ENCODE measurements around the gene SHROOM2.

Gene SHROOM2

DNA sequence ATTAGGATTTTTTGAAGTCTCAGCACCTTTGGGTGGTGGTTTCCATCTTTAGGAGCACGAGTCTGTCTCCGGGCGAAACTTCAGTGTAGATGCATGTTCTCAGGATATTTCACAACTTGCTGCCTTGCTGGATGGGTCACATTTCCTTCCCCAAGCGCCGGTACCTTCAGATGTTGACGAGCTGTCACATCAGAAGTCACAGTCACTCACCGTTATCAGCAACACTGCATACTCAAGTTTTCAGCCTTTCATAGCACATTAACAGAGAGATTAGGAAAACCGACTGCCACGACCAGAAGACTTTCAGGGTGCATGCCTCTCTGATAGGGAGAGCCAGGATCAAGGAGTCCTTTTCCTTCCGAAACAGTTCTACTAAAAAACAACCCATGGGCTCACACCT is 77.8 kb downstream of the SHROOM2 start:
- no peak for DNase-seq (ENCODE audit: low spot score)

DNA sequence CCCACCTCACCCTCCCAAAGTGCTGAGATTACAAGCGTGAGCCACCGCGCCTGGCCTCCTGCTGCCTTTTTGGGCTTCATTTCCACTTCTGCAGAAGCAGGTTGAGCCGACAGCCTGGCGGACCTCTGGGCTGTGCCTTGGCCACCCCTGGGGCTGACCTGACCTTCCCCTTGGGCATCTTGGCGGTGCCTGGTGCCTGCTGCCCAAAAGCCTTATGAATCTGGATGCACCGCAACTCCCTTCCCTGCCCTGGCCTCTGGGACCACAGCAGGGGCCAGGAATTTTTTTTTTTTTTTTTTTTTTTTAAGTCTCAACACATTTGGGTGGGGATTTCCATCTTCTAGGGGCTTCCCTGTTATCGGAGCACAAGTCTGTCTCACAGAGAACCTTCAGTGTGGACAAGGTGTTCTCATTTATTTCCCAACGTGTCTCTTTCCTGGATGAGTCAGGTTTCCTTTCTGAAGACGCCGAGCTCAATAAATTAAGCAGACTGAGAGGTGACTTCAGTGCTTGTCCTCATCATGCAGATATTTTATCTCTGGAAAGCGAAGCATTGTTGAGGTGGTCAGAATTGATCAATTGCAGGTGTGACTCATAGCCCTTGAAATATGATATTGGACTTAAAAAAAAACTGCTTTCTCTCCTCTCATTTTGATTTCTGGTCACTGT is 79.7 kb downstream of the SHROOM2 start:
- no peak for DNase-seq (ENCODE audit: low spot score)

DNA sequence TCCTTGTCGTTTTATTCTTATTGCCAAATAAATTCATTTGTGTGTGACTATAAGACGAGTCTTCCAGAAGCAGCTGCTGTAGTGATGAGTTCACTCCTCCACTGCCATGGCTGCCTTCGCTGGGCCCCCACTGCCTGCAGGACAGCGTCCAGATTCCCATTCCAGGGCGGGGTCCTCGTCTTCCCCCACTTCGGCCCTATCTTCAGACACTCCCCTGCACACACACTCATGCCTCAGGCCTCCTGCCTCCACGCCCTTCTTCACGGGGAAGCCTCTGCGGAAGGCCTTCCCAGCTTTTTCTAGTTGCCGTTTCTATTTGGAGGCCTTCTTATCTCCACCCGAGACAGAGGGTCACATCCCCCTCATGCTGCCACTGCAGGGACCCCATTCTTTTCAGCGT is 80.4 kb downstream of the SHROOM2 start:
- DNase-seq (ENCODE audit: low spot score), result no peak

DNA sequence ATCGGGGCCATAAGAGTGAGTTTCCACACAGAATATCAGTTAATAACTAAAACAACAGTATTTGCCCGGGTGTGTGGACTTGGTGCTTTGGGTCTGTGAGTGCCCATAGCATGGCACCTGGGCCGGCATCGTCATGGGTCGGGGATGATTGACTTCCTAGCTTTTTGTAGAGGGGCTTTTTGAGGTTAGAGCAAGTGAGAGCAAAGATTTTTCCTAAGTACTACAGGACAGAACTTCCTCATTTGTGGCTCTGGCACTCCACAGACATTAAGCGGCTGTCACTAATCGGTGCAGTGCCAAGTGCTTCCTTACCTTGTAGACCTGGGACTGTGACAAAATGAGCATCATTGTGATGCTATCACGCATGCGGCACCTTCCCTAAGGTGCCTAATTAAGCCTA is 81.0 kb downstream of the SHROOM2 start:
- no peak for DNase-seq (ENCODE audit: low spot score)

DNA sequence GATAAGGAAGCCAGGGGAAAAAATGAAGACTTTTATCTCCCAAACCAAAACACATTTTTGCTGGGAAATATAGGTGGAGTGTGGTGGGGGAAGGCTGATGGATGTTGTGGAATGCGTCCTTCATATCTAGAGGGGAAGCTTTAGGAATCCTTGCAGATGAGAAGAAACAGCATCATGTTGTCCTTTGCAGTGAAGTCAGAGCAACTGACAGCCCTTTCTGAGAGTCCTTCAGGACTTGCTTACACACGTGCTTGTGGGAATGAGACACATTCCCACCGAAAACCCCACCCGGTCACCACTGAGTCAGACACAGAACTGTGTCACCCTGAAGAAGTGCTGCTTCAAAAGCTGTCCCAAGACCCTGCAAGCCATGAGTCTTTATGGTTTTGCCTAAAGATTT is 81.5 kb downstream of the SHROOM2 start:
- no peak for DNase-seq (ENCODE audit: low spot score)

DNA sequence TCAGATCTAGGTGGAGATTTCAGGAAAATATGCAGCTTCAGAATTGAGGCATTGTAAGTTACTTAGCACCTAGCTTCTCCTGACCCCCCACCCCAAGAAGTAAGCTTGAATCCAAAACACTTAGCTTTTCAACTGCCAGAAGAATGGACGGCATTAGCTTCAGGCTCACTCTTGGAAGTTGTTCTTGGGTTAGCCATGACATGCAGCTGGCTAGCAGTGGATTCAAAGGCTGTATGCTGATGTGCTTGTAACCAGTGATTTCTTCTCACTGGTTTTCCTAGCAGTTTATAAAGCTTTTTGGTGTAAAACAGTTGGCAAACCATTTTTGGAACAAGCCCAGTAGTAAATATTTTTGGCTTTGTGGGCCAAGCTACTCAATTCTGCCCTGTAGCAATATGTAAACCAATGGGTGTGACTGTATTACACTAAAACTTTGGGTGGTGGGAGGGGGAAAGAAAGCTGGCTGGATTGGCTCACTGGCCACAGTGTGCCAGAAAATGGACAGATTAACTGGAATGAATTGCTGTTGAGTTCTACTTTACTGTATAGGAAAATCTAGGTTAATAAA is 85.6 kb downstream of the SHROOM2 start:
- no peak for DNase-seq (ENCODE audit: low spot score)

DNA sequence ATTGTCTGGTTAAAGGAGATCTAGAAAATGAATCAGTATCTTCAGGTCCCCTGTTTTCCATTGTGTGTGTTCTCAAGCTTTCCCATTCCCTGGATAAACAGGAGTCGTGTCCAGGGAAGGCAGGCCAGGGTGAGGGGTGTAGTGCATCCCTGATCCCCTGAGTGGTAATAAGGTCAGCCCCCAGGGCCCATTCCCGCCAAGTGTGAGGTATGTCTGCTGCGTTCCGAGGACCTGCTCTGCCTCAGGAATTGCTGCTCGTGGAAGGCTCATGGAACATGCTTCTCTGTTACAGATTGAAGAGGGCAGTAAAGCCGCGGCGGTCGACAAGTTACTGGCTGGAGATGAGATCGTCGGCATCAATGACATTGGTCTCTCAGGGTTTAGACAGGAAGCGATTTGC is 87.1 kb downstream of the SHROOM2 start:
- no peak for DNase-seq (ENCODE audit: low spot score)

DNA sequence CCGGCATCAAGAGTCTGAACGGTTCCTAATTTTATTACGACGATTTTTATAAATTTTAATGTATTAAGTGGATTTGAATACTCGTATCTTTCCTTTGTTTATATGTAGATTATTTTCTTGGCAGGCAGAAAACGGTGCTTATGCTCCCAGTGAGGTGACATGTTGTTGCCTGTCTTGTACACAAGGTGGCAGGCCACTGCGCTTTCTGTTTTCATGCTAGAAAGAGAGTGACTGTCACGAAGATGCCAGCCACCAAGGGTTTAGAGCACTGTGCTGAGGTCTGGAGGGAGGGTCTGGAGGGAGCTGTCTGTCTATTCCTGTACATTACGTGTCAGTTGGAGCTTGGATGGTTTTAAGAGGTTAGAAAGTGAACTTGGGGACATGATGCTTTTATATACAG is 87.7 kb downstream of the SHROOM2 start:
- peak; percentile 60 for DNase-seq (ENCODE audit: low spot score)

DNA sequence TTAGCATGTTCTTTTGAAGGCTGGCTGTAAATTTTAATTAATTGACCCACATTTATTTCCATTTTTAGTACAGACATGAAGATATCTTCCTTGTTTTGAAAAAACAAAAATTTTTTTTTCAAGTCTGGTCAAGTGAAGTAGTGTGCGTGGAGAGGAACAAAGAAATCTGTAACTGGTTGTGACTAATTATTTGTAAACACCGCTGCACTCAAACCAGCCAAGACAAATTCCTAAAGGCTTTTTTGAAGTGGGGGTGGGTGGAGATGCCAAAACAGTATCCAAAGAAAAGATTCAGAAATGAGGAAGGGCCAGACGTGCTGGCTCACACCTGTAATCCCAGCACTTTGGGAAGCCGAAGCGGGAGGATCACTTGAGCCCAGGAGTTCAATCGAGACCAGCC is 88.3 kb downstream of the SHROOM2 start:
- no peak for DNase-seq (ENCODE audit: low spot score)

DNA sequence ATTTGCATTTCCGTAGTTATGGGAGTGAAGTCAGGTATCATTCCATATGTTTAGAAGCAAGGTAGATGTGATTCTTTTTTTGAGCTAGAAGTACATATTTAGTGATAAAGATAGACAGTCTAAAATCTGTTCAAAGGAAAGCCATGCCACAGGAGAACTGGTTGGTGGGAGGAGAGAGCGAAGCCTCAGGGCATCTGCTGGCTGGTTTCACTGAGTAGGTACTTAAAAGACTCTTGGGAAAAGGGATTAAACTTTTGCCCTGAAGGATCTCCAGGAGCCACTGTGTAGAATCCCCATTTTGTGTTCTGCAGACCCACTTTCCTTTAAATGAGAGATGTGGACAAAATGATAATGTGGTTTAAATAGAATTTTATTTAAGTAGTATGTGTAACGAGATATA is 89.6 kb downstream of the SHROOM2 start:
- no peak for DNase-seq (ENCODE audit: low spot score)

DNA sequence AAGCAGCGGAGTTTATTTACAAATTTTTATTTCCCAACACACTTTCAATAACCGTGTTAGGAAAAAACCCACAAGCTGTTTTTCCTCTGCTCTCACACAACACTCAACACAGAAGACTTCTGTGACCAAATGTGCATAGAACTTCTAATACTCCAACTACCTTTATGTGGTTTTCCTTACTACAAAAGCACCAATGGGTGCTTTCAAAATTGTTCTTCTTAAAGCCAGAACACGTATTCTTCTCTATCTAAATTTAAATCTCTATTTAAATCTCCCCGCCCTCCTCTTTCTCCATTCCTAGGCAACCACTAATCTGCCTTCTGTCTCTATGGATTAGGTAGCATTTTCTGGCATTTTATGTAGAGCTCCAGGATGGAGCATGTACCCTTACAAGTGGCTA is 90.0 kb downstream of the SHROOM2 start:
- DNase-seq (ENCODE audit: low spot score), result no peak

DNA sequence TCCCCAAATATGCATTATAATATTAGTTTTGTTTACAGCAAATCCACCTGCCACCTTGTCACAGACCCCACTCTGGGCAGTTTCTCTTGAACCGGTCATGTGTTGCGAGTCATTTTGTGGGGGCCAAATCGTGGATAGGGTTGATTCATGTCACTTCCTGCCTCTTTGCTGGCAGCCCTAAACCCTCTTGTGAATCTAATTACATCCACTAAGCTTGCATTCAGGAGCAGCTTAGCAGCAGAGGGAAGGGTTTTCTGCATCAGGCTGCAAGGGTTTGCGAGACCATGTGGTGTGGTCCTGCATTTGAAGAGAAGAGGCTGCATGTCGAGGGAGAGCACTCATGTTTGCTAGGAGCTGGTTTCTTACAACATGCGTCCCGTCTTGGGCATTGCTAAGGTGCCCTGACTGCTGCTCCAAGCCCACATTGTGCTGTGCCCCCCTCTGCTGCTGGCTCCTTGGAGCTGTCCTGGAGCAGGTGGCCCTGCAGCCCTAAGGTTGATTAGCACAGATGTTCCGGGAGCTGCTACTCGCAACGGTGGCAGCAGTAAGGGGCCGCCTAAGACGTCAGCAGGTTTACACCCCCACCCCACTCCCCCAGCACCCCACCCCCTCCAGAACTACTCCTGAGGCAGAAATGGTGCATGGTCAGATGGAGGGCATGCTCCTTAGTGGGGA is 92.1 kb downstream of the SHROOM2 start:
- no peak for DNase-seq (ENCODE audit: low spot score)

DNA sequence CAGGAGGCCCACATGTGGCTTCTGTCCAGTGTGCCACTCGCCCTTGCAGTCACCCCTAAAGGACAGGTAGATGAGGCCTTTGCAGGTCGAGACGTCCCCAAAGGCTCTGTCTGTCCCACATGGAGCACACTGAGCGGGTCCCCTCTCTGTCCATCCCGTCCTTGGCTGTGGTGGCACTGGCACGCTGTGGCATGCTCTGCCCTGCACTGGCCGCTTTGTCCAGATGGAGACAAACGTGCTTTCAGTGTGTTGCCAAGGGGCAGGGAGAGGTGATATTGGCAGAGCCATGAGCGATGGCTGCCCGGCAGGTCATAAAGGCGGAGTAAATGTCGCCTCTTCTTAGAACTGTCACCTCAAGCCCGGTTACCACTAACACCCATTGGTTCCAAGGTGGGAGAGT is 94.0 kb downstream of the SHROOM2 start:
- DNase-seq (ENCODE audit: low spot score), result no peak

DNA sequence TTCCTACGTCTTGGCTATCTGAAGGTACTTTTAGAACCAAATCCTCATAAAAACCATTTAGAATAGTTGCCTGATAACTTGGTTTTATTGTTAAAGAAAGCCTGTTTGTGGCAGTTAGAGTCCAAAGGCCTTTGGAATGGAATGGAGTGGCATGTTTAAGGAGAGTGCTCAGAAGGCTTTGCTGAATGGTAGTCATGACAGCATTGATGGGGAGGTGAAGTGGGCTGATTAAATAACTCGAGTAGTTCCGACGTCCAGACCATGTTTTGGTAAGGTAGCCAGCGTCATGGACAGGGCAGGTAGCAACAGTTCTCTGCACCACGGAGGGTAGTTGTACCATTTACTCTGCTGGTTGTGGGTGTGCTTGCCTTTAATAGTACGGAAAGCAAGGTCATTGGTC is 94.6 kb downstream of the SHROOM2 start:
- no peak for DNase-seq (ENCODE audit: low spot score)

DNA sequence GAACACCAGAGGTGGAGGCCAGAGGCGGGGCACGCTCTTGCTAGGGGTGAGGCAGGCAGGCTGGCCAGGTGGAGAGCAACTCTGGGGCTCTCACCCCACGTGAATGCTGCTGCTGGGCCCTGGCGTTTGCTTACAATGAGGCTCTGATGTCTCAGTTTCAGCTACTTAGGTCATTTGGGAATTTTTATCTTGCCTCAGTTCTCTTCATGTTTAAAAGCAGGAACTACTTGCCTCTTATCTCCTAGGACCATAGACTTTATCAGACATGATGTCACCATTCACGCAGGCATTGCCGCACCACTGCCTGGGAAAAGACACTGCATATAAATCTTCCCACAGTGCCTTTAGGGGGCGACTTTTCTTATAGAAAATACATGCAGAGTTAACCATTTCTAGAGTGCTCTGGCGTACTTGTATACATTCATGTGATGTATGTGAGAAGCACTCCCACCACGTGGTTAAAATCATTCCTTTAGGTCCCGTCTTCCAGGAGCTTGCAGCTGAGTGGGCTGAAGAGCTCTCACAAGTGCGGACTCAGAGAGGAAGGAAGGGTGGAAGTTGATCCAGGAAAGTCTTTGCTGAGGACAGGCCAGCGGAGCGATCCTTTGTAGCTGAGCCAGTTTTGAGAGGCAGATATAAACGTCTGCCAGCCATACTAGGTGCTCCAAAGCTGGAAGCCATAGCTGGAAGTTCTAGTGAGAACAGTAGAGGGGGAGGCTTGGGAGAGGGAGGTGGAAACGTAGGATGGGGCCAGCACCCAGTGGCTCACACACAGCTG is 96.6 kb downstream of the SHROOM2 start:
- no peak for DNase-seq (ENCODE audit: low spot score)

DNA sequence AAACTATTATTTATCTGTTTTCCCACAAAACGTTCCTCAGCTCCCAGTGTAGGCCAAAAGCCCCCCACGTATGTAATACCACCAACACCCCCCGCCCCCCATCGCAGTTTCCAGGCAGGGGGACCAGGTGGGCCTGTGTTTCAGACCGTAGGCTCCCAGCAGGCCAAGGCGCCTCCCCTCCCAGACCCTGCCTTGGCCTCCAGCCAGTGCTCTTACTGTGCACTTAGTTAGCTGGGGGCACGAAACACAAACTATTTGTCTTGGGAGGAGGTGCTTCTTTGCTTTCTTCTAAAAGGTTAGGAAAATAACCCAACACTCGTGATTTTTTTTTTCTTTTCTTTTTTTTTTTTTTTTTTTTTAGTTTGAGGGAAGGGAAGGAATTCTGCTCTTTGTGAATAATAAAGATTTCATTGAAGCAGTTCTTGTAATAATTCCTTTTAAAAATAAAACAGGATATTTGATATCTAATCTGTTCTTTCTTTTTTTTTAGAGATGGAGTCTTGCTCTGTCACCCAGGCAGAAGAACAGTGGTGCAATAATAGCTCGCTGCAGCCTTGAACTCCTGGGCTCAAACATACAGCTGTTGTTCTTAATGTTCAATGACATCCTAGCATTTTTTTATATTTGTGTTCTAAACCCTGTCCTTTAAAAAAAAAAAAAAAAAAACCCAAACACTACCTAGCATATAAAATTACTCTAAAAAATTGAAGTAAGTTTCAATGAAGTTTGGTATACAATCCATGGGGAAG is 98.0 kb downstream of the SHROOM2 start:
- no peak for DNase-seq (ENCODE audit: low spot score)

DNA sequence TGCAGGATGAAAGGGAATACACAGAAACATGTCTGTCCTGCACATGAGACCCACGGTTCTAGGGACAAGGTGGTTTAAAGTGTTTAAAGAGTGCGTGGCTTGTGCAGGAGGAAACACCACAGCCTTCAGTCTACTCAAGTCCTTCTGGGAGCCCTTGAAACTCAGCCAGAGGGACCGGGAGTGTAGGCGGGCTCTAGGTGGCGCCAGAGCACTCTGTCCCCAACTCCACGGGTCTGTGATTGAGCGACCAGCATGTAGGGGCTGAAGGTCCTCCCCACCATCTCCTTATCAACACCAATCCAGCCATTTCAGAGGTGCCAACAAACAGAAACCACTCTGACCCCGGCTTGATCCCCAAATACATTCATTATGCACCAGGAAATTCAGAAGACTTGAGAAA is 98.9 kb downstream of the SHROOM2 start:
- peak; percentile 58 for DNase-seq (ENCODE audit: low spot score)

DNA sequence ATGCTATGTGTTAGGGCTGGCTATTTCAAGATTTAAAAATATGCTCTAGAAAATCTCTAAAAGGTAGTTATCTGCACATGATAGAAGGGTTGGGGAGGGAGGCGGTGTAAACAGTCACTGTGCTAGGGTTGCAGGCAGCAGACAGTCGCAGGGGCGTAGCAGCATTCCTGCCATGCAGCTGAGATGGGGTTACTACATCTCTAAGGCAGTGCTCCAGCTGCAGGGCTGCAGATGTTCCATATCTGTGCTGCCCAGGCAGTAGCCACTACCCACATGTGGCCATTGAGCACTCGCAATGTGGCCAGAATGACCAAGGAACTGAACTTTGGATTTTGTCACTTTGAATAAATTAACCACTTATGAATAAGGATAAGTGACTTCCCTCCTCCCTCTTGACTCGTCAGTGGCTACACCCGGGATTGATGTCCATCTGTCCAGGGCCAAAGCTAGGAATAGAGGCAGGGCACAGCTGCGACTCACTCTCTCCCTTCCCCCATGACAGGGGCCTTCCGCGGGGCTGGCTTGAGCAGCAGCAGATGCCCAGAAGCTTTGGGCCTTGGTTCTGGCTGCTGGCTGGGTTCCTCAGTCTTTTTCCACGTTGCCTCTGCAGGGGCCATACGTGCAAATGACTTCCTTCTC is 101.5 kb downstream of the SHROOM2 start:
- DNase-seq (ENCODE audit: low spot score), result no peak

DNA sequence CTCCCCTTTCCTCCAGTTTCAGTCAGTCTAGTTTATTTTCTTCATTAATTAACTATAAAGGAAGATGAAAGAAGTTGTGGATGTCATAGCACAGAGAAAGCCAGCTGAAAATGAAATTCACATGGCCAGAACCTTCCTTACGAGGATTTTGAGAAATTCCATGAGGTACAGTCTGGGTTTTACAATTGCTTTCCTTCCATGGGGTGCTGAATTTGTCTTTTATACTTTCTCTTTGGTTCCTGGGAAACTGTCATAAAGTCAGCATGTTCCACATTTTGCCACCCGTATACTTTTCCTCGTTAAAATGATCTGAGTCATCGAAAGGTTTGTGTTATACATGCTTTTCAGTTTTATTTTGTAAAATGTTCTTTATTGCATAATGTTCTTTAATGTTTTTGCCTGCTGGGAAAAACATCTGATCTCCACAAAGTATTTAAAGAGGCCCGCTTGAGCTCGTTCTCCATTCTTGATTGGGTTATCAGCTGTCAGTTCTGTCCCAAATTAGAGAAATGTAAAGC is 102.8 kb downstream of the SHROOM2 start:
- DNase-seq (ENCODE audit: low spot score), result no peak

DNA sequence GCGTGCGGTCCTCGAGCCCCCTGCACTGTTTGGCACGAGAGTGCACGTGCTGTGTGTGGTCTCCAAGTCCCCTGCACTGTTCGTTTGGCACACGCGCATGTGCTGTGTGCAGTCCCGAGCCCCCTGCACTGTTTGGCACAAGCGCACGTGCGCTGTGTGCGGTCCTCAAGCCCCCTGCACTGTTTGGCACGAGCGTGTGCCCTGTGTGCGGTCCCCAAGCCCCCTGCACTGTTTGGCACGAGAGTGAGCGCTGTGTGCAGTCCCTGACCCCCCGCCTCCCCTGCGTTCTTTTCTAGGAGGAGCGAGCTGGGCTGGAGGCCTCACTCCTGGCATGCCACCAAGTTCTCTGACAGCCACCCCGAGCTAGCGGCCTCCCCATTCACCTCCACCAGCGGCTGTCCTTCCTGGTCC is 104.5 kb downstream of the SHROOM2 start:
- no peak for DNase-seq (ENCODE audit: low spot score)

DNA sequence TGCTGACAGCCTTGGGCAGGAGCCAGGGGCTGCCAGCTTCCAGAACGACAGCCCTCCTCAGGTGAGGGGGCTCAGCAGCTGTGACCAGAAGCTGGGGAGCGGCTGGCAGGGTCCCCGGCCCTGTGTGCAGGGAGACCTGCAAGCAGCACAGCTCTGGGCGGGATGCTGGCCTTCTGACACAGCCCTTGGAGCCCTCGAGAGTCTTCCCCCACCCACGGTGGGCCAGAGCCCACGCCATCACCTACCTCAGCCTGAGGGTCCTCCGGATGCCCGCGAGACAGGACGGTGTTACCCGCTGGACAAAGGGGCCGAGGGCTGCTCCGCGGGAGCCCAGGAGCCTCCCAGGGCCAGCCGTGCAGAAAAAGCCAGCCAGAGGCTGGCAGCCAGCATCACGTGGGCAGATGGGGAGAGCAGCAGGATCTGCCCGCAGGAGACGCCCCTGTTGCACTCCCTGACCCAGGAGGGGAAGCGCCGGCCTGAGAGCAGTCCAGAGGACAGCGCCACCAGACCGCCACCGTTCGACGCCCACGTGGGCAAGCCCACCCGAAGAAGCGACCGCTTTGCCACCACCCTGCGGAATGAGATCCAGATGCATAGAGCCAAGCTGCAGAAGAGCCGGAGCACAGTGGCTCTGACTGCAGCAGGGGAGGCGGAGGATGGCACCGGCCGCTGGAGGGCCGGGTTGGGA is 109.1 kb downstream of the SHROOM2 start:
- no peak for DNase-seq (ENCODE audit: low spot score)
